WTC11 (cell line): ENCODE measurements around the gene NUDCD2. TPM values are rescaled to one million over a fixed set of nuclear protein-coding genes. Genes with fewer than 3 reads are reported as not detected.

Experiments
- CTCF ChIP-seq: fragments of 200-600 bp; IDR thresholded peaks from 2 replicates; pipeline ENCODE4 v1.8.0; 2022; ENCODE audit warnings: antibody characterized with exemption
- E2F4 ChIP-seq: sonication (generic); formaldehyde crosslinking; IDR thresholded peaks from 2 replicates; pipeline ENCODE4 v1.8.1; 2022; ENCODE audit warnings: low read depth, mild to moderate bottlenecking, moderate library complexity, missing genetic modification reagents, borderline replicate concordance
- EMX1 ChIP-seq: fragments of 250-450 bp; sonication (Bioruptor Pico); IDR thresholded peaks from 2 replicates; pipeline ENCODE4 v1.8.0; 2021; ENCODE audit warnings: mild to moderate bottlenecking
- ETV6 ChIP-seq: sonication (generic); formaldehyde crosslinking; IDR thresholded peaks from 2 replicates; pipeline ENCODE4 v1.8.1; 2022; ENCODE audit warnings: mild to moderate bottlenecking, missing genetic modification reagents
- FOXP1 ChIP-seq: sonication (generic); formaldehyde crosslinking; IDR thresholded peaks from 2 replicates; pipeline ENCODE4 v1.8.0; 2022; ENCODE audit warnings: missing genetic modification reagents, mild to moderate bottlenecking, moderate library complexity, borderline replicate concordance
- MXD4 ChIP-seq: fragments of 250-450 bp; sonication (Bioruptor Pico); IDR thresholded peaks from 2 replicates; pipeline ENCODE4 v1.8.0; 2021; ENCODE audit warnings: mild to moderate bottlenecking, moderate library complexity, borderline replicate concordance
- NFYB ChIP-seq: sonication (generic); formaldehyde crosslinking; conservative IDR thresholded peaks from 2 replicates; pipeline ENCODE4 v1.8.0; 2022; ENCODE audit warnings: low read depth, missing genetic modification reagents
- RELA ChIP-seq: sonication (generic); formaldehyde crosslinking; IDR thresholded peaks from 2 replicates; pipeline ENCODE4 v1.8.1; 2022; ENCODE audit warnings: missing genetic modification reagents, mild to moderate bottlenecking, borderline replicate concordance
- SOX15 ChIP-seq: fragments of 250-450 bp; sonication (Bioruptor Pico); IDR thresholded peaks from 2 replicates; pipeline ENCODE4 v1.9.0; 2021; ENCODE audit warnings: mild to moderate bottlenecking
- STAT6 ChIP-seq: sonication (generic); formaldehyde crosslinking; conservative IDR thresholded peaks from 2 replicates; pipeline ENCODE4 v1.8.1; 2023; ENCODE audit warnings: mild to moderate bottlenecking, low read depth, missing genetic modification reagents, moderate library complexity
- TEAD1 ChIP-seq: sonication (generic); formaldehyde crosslinking; IDR thresholded peaks from 2 replicates; pipeline ENCODE4 v1.8.0; 2022; ENCODE audit warnings: mild to moderate bottlenecking, missing genetic modification reagents
- TEAD4 ChIP-seq: sonication (generic); formaldehyde crosslinking; IDR thresholded peaks from 2 replicates; pipeline ENCODE4 v1.8.0; 2022; ENCODE audit warnings: mild to moderate bottlenecking, missing genetic modification reagents
- ZNF138 ChIP-seq: sonication (generic); formaldehyde crosslinking; conservative IDR thresholded peaks from 2 replicates; pipeline ENCODE4 v1.8.1; 2022; ENCODE audit warnings: mild to moderate bottlenecking, moderate library complexity, missing genetic modification reagents
- ZNF263 ChIP-seq: sonication (generic); formaldehyde crosslinking; IDR thresholded peaks from 2 replicates; pipeline ENCODE4 v1.8.1; 2022; ENCODE audit warnings: low read depth, mild to moderate bottlenecking, moderate library complexity, missing genetic modification reagents
- ZNF317 ChIP-seq: sonication (generic); formaldehyde crosslinking; IDR thresholded peaks from 2 replicates; pipeline ENCODE4 v1.8.1; 2023; ENCODE audit warnings: low read depth, mild to moderate bottlenecking, moderate library complexity, missing genetic modification reagents, borderline replicate concordance
- ZNF416 ChIP-seq: fragments of 250-450 bp; sonication (Bioruptor Pico); IDR thresholded peaks from 2 replicates; pipeline ENCODE4 v1.9.0; 2021; ENCODE audit warnings: mild to moderate bottlenecking, inconsistent platforms
- ZNF425 ChIP-seq: fragments of 250-450 bp; sonication (Bioruptor Pico); conservative IDR thresholded peaks from 2 replicates; pipeline ENCODE4 v1.9.0; 2021; ENCODE audit warnings: mild to moderate bottlenecking
- total RNA-seq: library from RNA; stranded (reverse); gene quantifications from 3 replicates; pipeline ENCODE4 v1.2.3, GENCODE V29; 2021
- TF ChIP-seq, protein P1 (sequence below): sonication (generic); formaldehyde crosslinking; IDR thresholded peaks from 2 replicates; pipeline ENCODE4 v1.8.0; 2022; ENCODE audit warnings: missing genetic modification reagents
- TF ChIP-seq, protein P2 (sequence below): fragments of 250-450 bp; sonication (Bioruptor Pico); IDR thresholded peaks from 2 replicates; pipeline ENCODE4 v2.1.2; 2022; ENCODE audit warnings: mild to moderate bottlenecking, moderate library complexity
- TF ChIP-seq, protein P3 (sequence below): sonication (generic); formaldehyde crosslinking; IDR thresholded peaks from 2 replicates; pipeline ENCODE4 v1.8.1; 2023; ENCODE audit warnings: mild to moderate bottlenecking, missing genetic modification reagents
- TF ChIP-seq, protein P4 (sequence below): sonication (generic); formaldehyde crosslinking; IDR thresholded peaks from 2 replicates; pipeline ENCODE4 v1.8.1; 2023; ENCODE audit warnings: mild to moderate bottlenecking, missing genetic modification reagents, moderate library complexity

Gene NUDCD2
- total RNA-seq, 1 experiment from 2014 or later, result 73.4 TPM

- TF ChIP-seq ZNF425 (no peak), FOXP1 (CRISPR knock-in tag) (peak; percentile 69; the same call in 1 of the 2 replicates), MXD4 (CRISPR knock-in tag) (no peak), RELA (CRISPR knock-in tag) (no peak), ZNF317 (CRISPR knock-in tag) (0 out of 2 replicates have a peak, but pooled peaks have one; percentile 5), NFYB (CRISPR knock-in tag) (peak; percentile 71), TEAD4 (CRISPR knock-in tag) (no peak), TEAD1 (CRISPR knock-in tag) (peak; percentile 50; the same call in 1 of the 2 replicates), STAT6 (CRISPR knock-in tag) (no peak), EMX1 (0 out of 2 replicates have a peak, but pooled peaks have one; percentile 16), ZNF263 (CRISPR knock-in tag) (no peak), ETV6 (CRISPR knock-in tag) (peak; percentile 48), ZNF416 (CRISPR knock-in tag) (no peak), SOX15 (CRISPR knock-in tag) (no peak), E2F4 (CRISPR knock-in tag) (no peak), CTCF (no peak), ZNF138 (0 out of 2 replicates have a peak, but pooled peaks have one; percentile 71)
- TF ChIP-seq, protein P1, sequence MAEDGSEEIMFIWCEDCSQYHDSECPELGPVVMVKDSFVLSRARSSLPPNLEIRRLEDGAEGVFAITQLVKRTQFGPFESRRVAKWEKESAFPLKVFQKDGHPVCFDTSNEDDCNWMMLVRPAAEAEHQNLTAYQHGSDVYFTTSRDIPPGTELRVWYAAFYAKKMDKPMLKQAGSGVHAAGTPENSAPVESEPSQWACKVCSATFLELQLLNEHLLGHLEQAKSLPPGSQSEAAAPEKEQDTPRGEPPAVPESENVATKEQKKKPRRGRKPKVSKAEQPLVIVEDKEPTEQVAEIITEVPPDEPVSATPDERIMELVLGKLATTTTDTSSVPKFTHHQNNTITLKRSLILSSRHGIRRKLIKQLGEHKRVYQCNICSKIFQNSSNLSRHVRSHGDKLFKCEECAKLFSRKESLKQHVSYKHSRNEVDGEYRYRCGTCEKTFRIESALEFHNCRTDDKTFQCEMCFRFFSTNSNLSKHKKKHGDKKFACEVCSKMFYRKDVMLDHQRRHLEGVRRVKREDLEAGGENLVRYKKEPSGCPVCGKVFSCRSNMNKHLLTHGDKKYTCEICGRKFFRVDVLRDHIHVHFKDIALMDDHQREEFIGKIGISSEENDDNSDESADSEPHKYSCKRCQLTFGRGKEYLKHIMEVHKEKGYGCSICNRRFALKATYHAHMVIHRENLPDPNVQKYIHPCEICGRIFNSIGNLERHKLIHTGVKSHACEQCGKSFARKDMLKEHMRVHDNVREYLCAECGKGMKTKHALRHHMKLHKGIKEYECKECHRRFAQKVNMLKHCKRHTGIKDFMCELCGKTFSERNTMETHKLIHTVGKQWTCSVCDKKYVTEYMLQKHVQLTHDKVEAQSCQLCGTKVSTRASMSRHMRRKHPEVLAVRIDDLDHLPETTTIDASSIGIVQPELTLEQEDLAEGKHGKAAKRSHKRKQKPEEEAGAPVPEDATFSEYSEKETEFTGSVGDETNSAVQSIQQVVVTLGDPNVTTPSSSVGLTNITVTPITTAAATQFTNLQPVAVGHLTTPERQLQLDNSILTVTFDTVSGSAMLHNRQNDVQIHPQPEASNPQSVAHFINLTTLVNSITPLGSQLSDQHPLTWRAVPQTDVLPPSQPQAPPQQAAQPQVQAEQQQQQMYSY (CRISPR knock-in tag), result peak; percentile 64; the same call in 1 of the 2 replicates
- TF ChIP-seq, protein P2, sequence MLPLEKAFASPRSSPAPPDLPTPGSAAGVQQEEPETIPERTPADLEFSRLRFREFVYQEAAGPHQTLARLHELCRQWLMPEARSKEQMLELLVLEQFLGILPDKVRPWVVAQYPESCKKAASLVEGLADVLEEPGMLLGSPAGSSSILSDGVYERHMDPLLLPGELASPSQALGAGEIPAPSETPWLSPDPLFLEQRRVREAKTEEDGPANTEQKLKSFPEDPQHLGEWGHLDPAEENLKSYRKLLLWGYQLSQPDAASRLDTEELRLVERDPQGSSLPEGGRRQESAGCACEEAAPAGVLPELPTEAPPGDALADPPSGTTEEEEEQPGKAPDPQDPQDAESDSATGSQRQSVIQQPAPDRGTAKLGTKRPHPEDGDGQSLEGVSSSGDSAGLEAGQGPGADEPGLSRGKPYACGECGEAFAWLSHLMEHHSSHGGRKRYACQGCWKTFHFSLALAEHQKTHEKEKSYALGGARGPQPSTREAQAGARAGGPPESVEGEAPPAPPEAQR (CRISPR knock-in tag), result no peak
- TF ChIP-seq, protein P3, sequence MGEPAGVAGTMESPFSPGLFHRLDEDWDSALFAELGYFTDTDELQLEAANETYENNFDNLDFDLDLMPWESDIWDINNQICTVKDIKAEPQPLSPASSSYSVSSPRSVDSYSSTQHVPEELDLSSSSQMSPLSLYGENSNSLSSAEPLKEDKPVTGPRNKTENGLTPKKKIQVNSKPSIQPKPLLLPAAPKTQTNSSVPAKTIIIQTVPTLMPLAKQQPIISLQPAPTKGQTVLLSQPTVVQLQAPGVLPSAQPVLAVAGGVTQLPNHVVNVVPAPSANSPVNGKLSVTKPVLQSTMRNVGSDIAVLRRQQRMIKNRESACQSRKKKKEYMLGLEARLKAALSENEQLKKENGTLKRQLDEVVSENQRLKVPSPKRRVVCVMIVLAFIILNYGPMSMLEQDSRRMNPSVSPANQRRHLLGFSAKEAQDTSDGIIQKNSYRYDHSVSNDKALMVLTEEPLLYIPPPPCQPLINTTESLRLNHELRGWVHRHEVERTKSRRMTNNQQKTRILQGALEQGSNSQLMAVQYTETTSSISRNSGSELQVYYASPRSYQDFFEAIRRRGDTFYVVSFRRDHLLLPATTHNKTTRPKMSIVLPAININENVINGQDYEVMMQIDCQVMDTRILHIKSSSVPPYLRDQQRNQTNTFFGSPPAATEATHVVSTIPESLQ (CRISPR knock-in tag), result no peak
- TF ChIP-seq, protein P4, sequence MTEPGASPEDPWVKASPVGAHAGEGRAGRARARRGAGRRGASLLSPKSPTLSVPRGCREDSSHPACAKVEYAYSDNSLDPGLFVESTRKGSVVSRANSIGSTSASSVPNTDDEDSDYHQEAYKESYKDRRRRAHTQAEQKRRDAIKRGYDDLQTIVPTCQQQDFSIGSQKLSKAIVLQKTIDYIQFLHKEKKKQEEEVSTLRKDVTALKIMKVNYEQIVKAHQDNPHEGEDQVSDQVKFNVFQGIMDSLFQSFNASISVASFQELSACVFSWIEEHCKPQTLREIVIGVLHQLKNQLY, result no peak
These were observed 22.4 kb downstream of the NUDCD2 start, which contains the start of gene CCNG1 (continued) for GRCh38 chr5:163437309-163438182.
